VCaP (cell line): ENCODE results near the gene SDK1.

Experiments
- H3K27ac ChIP-seq: fragments of 450-650 bp; 2 replicates; pipeline ENCODE4 v1.5.1; 2017
- CTCF ChIP-seq: fragments of 450-650 bp; conservative IDR thresholded peaks from 2 replicates; pipeline ENCODE4 v1.5.1; 2017; ENCODE audit warnings: mild to moderate bottlenecking, moderate library complexity

The SDK1 gene

GRCh38 chr7:3510101-3511020 lies 209.3 kb downstream of the SDK1 start:
- no peak overlapping the region for H3K27ac ChIP-seq
- no peak for TF ChIP-seq CTCF

GRCh38 chr7:3517344-3517743 lies 216.3 kb downstream of the SDK1 start:
- no peak overlapping the region for H3K27ac ChIP-seq
- TF ChIP-seq CTCF = no peak

- TF ChIP-seq CTCF = no peak
Measured at GRCh38 chr7:3518546-3518945, 217.5 kb downstream of the SDK1 start.

GRCh38 chr7:3520206-3520605 lies 219.2 kb downstream of the SDK1 start:
- peak overlapping the region; percentile 89 for H3K27ac ChIP-seq
- TF ChIP-seq CTCF = no peak

More at GRCh38 chr7:3518546-3518945, 217.5 kb downstream of the SDK1 start:
- H3K27ac ChIP-seq = peak overlapping the region; percentile 89

GRCh38 chr7:3527496-3528124 lies 226.6 kb downstream of the SDK1 start:
- H3K27ac ChIP-seq = no peak overlapping the region
- TF ChIP-seq CTCF = no peak

GRCh38 chr7:3533040-3533439 lies 232.0 kb downstream of the SDK1 start:
- no peak for TF ChIP-seq CTCF
- H3K27ac ChIP-seq = no peak overlapping the region

GRCh38 chr7:3537210-3537875 lies 236.3 kb downstream of the SDK1 start:
- no peak overlapping the region for H3K27ac ChIP-seq
- no peak for TF ChIP-seq CTCF
